HG03175 (cell line): ENCODE results near the gene MCM5.
A peak's percentile ranks its signal among the peaks of the same experiment; 100 is the strongest.
"Not testable (repeated sequence)": the region's sequence is repeated elsewhere in the genome, so short reads cannot be mapped to it uniquely, and the experiment has no call there.

Experiments
- ATAC-seq: cut with Tn5 transposase; IDR thresholded peaks from one replicate; pipeline ENCODE4 v1.9.1; 2021; ENCODE audit warnings: mild to moderate bottlenecking, moderate library complexity; ENCODE audit not compliant: unreplicated experiment

Gene MCM5

GRCh38 chr22:35399678-35400500 is at the start of gene MCM5:
TSS of gene MCM5 (plus strand) at chr22:35400140. CDS start at chr22:35400439, 299 bp downstream.
- ATAC-seq = peak; percentile 96

GRCh38 chr22:35350539-35351503 is 49.1 kb upstream of the MCM5 start:
- peak; percentile 68 for ATAC-seq

- peak; percentile 35 for ATAC-seq
These were observed 47.5 kb upstream of the MCM5 start for GRCh38 chr22:35352214-35353111.

DNA sequence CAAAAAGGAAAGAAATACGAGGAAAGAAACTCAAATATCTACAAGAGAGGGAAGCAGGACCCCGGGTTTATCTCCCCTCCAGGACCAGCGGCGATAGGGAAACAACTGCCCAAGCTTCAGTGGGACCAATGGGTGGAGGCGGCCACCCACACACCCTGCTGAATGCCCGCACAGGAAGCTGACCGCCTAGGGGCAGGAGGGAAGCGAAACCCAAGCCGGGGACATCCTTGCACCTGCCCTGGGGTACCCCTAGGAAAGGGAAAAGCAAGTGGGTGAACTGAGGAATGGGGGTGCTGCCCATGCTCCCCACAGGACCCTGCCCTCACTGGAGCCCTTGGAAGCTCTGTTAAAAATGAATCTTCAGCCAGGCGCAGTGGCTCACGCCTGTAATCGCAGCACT is 46.6 kb upstream of the MCM5 start:
- ATAC-seq = no peak

- ATAC-seq = no peak
These were observed 45.9 kb upstream of the MCM5 start for GRCh38 chr22:35354068-35354467.

DNA sequence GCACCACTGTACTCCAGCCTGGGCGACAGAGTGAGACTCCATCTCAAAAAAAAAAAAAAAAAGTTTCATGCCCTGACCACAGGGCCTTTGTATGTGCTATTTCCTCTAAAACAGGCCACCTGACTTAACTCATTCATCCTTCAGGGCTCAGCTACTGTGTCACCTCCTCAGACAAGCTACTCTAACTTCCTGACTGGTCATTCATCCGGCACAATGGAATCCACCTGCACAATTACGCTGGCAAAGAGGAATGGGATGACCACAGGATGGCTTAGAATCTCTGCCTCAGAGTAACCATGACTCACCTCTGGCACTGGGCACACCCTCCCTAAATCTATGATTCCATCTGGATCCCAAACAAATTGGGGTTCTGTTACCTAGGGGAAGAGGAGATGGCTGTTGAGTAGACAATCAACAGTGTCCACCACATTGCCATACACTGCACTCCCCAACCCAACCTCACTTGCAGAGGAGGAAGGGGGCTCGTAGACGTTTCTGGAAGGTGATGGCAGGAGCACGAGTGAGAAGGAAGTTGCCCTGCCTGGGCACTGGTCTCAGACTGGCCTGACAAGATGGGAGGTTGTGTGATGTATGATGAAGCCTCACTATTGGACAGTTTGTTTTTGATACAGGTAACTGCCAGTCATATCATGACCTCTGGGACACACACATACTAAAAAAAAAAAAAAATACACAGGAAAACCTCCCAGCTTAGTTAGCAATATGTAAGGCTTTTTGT is 41.9 kb upstream of the MCM5 start:
- no peak for ATAC-seq

DNA sequence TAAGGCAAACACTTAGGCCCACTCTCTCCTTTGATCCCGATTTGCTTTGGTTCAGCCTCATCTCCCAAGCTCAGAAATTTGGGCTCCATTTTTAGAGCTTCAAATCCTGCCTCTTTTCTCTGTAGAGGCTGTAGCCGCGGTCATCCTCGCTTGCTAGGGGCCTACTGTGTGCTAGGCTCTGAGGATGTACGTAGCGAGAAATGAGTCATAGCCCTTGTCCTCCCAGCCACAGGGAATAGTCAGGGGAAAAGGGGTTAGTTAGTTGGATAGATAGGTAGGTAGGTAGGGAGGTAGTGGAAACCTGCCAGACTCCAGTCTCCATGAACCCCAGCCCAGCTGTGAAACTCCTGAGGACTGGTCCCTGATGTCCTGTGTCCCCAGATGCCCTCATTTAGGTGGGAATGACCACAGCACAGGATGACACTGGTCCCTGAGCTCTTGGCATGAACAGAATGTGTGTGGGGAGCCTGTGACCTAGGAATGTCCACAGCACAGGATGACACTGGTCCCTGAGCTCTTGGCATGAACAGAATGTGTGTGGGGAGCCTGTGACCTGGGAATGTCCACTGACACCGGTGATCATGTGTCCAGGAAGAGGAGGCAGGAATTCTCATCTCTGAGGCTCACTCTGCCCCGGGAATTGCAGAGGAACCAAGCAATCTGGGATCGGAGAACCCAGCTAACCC is 40.4 kb upstream of the MCM5 start:
- ATAC-seq = no peak

- no peak for ATAC-seq
These were observed 38.9 kb upstream of the MCM5 start for GRCh38 chr22:35361001-35361558.

GRCh38 chr22:35363566-35364086 is 36.3 kb upstream of the MCM5 start:
- no peak for ATAC-seq

- not testable (repeated sequence) for ATAC-seq
These were observed 35.7 kb upstream of the MCM5 start for GRCh38 chr22:35364230-35364629.

- ATAC-seq = no peak
These were observed 32.5 kb upstream of the MCM5 start for GRCh38 chr22:35367331-35367886.

DNA sequence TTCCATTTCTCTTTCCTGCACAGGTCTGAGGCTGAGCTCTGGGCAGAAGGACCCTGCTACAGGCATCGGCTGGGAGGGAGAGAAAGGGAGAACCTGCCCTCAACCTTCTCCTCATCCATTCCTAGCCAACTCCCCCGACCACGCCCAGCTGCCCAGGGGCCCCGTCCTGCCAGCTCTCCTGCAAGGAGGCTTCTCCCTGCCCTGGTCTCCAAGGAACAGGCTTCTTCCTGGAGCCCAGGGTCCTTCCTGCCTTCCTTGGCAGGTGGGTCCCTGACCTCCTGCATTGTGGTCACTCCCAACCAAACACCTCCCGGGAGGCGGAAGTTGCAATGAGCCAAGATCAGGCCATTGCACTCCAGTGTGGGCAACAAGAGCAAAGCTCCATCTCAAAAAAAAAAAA is 31.6 kb upstream of the MCM5 start:
- no peak for ATAC-seq

DNA sequence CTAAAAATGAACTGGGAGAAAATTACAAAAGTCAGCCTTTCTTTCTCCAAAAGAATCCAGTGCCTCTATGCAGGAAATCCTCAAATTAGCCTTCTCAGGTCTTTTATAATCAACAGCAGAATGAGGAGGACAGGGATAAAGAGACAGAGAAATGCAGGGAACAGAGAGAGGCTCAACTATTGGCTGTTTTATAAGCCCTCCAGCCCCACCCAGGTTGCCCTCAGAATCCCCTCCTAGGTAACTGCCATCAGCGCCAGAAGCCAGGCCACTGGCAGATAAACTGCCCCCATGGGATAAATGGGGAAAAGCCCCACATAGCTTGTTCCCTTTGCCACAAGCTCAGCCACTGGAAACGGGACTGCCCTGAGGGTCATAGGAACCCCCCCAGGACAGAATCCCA is 29.9 kb upstream of the MCM5 start:
- ATAC-seq = no peak

DNA sequence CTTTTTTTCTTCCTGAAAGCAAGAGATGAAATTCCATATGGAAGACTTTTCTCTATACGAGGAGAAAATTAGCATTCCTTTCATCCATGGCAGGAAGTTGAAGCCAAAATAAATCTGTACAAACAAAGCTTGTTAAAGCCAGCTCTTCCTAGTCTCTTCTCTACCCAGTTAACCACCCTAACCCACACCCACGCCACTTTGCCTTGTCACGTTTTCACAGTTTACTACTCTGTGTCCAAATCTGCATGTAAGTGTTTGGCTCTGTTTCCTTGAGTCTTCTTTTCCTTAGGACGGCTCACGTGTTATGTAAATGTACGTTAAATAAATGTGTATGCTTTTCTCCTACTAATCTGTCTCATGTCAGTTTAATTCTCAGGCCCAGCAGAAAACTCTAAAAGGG is 26.2 kb upstream of the MCM5 start:
- ATAC-seq = no peak

DNA sequence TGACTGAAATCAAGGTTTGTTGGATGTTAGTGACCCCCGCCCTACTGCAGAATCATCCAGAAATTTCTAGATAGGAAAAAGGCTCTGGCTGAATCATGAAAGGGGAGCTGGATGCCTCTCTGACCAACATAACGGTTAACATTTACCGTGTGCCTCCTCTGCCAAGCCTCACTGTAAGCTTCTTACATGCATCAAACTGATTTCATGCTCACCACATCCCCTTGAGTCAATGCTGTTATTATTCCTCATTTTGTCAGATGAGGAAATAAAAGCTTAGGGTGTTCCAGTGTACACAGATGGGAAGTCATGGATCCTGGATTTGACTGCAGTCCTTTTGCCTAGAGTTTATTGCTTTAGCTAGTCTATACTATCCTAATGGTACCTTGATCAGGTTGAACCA is 24.9 kb upstream of the MCM5 start:
- no peak for ATAC-seq

DNA sequence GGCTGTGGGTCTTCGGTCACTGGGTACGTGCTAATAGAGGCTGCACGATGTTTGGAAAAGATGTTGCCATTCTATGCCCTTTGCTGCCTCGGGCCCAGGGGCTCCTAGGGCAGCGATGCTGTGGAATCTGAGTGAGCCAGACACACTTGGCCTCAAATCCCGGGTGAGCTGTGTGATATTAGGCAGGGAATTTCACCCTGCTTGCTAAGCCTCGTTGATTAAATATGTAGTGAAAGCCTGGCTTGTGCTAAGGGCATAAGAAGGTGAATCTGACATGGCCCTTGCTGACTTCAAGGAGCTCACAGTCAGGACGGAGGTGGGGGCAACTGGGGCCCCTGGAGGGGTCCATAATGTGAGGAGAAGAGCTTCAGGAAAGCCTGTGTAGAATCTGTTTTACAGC is 24.4 kb upstream of the MCM5 start:
- ATAC-seq = no peak

GRCh38 chr22:35376728-35377472 is 23.0 kb upstream of the MCM5 start:
- ATAC-seq = peak; percentile 63

DNA sequence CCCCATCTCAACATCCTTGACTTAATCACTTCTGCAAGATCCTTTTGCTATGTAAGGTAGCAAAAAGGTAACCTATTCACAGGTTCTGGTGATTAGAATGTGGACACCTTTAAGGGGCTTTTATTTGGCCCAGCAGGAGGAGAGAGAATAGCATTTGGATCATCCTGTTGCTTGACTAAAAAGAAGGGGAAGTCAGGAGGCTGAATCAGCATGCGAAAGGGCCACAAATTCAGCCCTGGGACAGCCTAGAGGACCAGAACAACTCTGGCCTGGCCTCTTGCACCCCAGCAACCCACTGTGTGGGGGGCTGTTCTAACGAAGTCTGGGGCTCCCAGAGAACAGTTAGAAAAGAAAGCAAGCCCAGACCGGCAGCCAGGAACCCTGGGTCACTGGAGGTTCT is 22.2 kb upstream of the MCM5 start:
- ATAC-seq = no peak
